Calu3 (cell line): ENCODE measurements around the gene NDRG3. TPM values are rescaled to one million over a fixed set of nuclear protein-coding genes. Genes with fewer than 3 reads are reported as not detected.

Experiments used
- BruUV-seq: library from RNA; stranded (reverse); fragments of 400-500 nt; replicated peaks from 2 replicates; lab custom pipeline; 2021; lab: Mats Ljungman, UMichigan
- CTCF ChIA-PET: fragments of 300-600 bp; sonication (Branson Sonifier 250); formaldehyde crosslinking; loops from one replicate; lab custom pipeline; 2022; ENCODE audit warnings: antibody characterized with exemption; lab: Charles Lee
- DNase-seq: peaks from one replicate; pipeline ENCODE4 v3.0.0; 2022
- H3K27ac Mint-ChIP-seq: one replicate; pipeline ENCODE4 v1.8.0; 2022; ENCODE audit warnings: mixed read lengths; ENCODE audit not compliant: unreplicated experiment
- H3K27me3 Mint-ChIP-seq: one replicate; pipeline ENCODE4 v1.8.0; 2022; ENCODE audit warnings: mixed read lengths; ENCODE audit not compliant: unreplicated experiment
- H3K36me3 Mint-ChIP-seq: one replicate; pipeline ENCODE4 v1.8.0; 2022; ENCODE audit warnings: mild to moderate bottlenecking, moderate library complexity, mixed read lengths; ENCODE audit not compliant: insufficient read depth, unreplicated experiment
- H3K4me1 Mint-ChIP-seq: one replicate; pipeline ENCODE4 v1.8.0; 2022; ENCODE audit warnings: mild to moderate bottlenecking, low read depth, mixed read lengths; ENCODE audit not compliant: unreplicated experiment
- H3K4me3 Mint-ChIP-seq: one replicate; pipeline ENCODE4 v1.8.0; 2022; ENCODE audit warnings: mild to moderate bottlenecking, low read depth, moderate library complexity, mixed read lengths; ENCODE audit not compliant: unreplicated experiment
- H3K9me3 Mint-ChIP-seq: one replicate; pipeline ENCODE4 v1.8.0; 2022; ENCODE audit warnings: low read depth, mixed read lengths; ENCODE audit not compliant: unreplicated experiment
- CTCF ChIP-seq: fragments of 200-600 bp; IDR thresholded peaks from one replicate; pipeline ENCODE4 v1.8.0; 2022; ENCODE audit warnings: antibody characterized with exemption; ENCODE audit not compliant: unreplicated experiment
- intact Hi-C: fragments of 100-400 bp; cut with micrococcal nuclease; formaldehyde crosslinking; loops from one replicate; pipeline ENCODE4 v1.10.0; 2022; ENCODE audit not compliant: unreplicated experiment
- total RNA-seq: library from RNA; stranded (reverse); gene quantifications from 2 replicates; pipeline ENCODE4 v1.2.3, GENCODE V29; 2022

The NDRG3 gene
- total RNA-seq, 1 experiment from 2014 or later: 18.0 TPM

GRCh38 chr20:36687850-36688249 is 58.0 kb downstream of the NDRG3 start:
- BruUV-seq: no TSS peak
- H3K9me3 Mint-ChIP-seq: no peaks in the 10 kb centered on the region
- no peak for TF ChIP-seq CTCF
- CTCF ChIA-PET: no interaction called here
- intact Hi-C loops: no loop called here
- no peaks in the 10 kb centered on the region for H3K36me3 Mint-ChIP-seq
- DNase-seq: no peak
- no peak overlapping the region for H3K4me3 Mint-ChIP-seq
- H3K27ac Mint-ChIP-seq: no peak overlapping the region
- no peaks in the 10 kb centered on the region for H3K27me3 Mint-ChIP-seq
- no peaks in the 10 kb centered on the region for H3K4me1 Mint-ChIP-seq

GRCh38 chr20:36686944-36687343 is 58.9 kb downstream of the NDRG3 start:
- no peak overlapping the region for H3K27ac Mint-ChIP-seq
- H3K4me1 Mint-ChIP-seq: no peaks in the 10 kb centered on the region
- no peaks in the 10 kb centered on the region for H3K9me3 Mint-ChIP-seq
- no peaks in the 10 kb centered on the region for H3K36me3 Mint-ChIP-seq
- DNase-seq: no peak
- intact Hi-C loops: no loop called here
- H3K27me3 Mint-ChIP-seq: no peaks in the 10 kb centered on the region
- no peak overlapping the region for H3K4me3 Mint-ChIP-seq
- TF ChIP-seq CTCF: no peak
- CTCF ChIA-PET: no interaction called here
- BruUV-seq: no TSS peak

- Mint-ChIP-seq H3K4me1 (no peaks in the 10 kb centered on the region), H3K9me3 (no peaks in the 10 kb centered on the region), H3K4me3 (no peak overlapping the region), H3K36me3 (no peaks in the 10 kb centered on the region), H3K27me3 (no peaks in the 10 kb centered on the region), H3K27ac (no peak overlapping the region)
- no TSS peak for BruUV-seq
- intact Hi-C loops: no loop called here
- CTCF ChIA-PET: interaction anchor here (0.6 kb wide), 1 partner anchor 49 kb away, joined by 3 read pairs; no protein-coding TSS in a partner anchor
- DNase-seq: no peak
- TF ChIP-seq CTCF: no peak
Observed at GRCh38 chr20:36686504-36686903, 59.4 kb downstream of the NDRG3 start.

- H3K4me3 Mint-ChIP-seq: no peak overlapping the region
- CTCF ChIA-PET: interaction anchor here (0.5 kb wide), 1 partner anchor 68 kb away, joined by 3 read pairs; no protein-coding TSS in a partner anchor
- no peak for DNase-seq
- TF ChIP-seq CTCF: no peak
- BruUV-seq: no TSS peak
- no peak overlapping the region for H3K27ac Mint-ChIP-seq
- intact Hi-C loops: no loop called here
- H3K27me3 Mint-ChIP-seq: no peaks in the 10 kb centered on the region
- no peaks in the 10 kb centered on the region for H3K4me1 Mint-ChIP-seq
- no peaks in the 10 kb centered on the region for H3K36me3 Mint-ChIP-seq
- H3K9me3 Mint-ChIP-seq: no peaks in the 10 kb centered on the region
Observed at GRCh38 chr20:36684747-36685146, 61.1 kb downstream of the NDRG3 start.
